Smooth muscle cell (in vitro differentiated cells): ENCODE data around the gene PATJ. TPM values are rescaled to one million over a fixed set of nuclear protein-coding genes. Genes with fewer than 3 reads are reported as not detected.
"Not testable (repeated sequence)": the region's sequence is repeated elsewhere in the genome, so short reads cannot be mapped to it uniquely, and the experiment has no call there.

Experiments
- DNase-seq: peaks from one replicate; lab custom pipeline; 2025; ENCODE audit not compliant: unreplicated experiment; lab: John Stamatoyannopoulos, UW
- H2AFZ ChIP-seq: fragments of 200-600 bp; sonication (generic); 2 replicates; pipeline ENCODE4 v1.6.0; 2016; ENCODE audit warnings: antibody characterized with exemption, low read depth, mild to moderate bottlenecking
- H3F3A ChIP-seq: fragments of 200-600 bp; sonication (generic); 2 replicates; pipeline ENCODE4 v1.6.0; 2017; ENCODE audit warnings: antibody characterized with exemption, low read depth
- H3K27ac ChIP-seq: fragments of 200-600 bp; sonication (generic); 2 replicates; pipeline ENCODE4 v1.5.1; 2016; ENCODE audit warnings: low read depth, mild to moderate bottlenecking
- H3K27me3 ChIP-seq: fragments of 200-600 bp; sonication (generic); 2 replicates; pipeline ENCODE4 v1.6.1; 2016; ENCODE audit warnings: low read depth, mild to moderate bottlenecking
- H3K36me3 ChIP-seq: fragments of 200-600 bp; sonication (generic); 2 replicates; pipeline ENCODE4 v1.5.1; 2016; ENCODE audit warnings: low read depth
- H3K4me1 ChIP-seq: fragments of 200-600 bp; sonication (generic); 2 replicates; pipeline ENCODE4 v1.5.1; 2016; ENCODE audit warnings: low read depth
- H3K4me2 ChIP-seq: fragments of 200-600 bp; sonication (generic); 2 replicates; pipeline ENCODE4 v1.6.0; 2016; ENCODE audit warnings: mild to moderate bottlenecking
- H3K4me3 ChIP-seq: fragments of 200-600 bp; sonication (generic); 2 replicates; pipeline ENCODE4 v1.5.1; 2016; ENCODE audit warnings: mild to moderate bottlenecking
- H3K79me2 ChIP-seq: fragments of 200-600 bp; sonication (generic); 2 replicates; pipeline ENCODE4 v1.6.0; 2016; ENCODE audit warnings: low read depth, mild to moderate bottlenecking
- H3K9ac ChIP-seq: fragments of 200-600 bp; sonication (generic); 2 replicates; pipeline ENCODE4 v1.6.0; 2016; ENCODE audit warnings: low read depth
- H3K9me3 ChIP-seq: fragments of 200-600 bp; sonication (generic); replicated peaks from 2 replicates; pipeline ENCODE4 v1.5.1; 2016; ENCODE audit warnings: low read depth
- H4K20me1 ChIP-seq: fragments of 200-600 bp; sonication (generic); 2 replicates; pipeline ENCODE4 v1.6.0; 2016; ENCODE audit warnings: low read depth
- CTCF ChIP-seq: fragments of 200-600 bp; sonication (generic); IDR thresholded peaks from 2 replicates; pipeline ENCODE4 v1.5.1; 2017; ENCODE audit warnings: borderline replicate concordance, mild to moderate bottlenecking, antibody characterized with exemption; ENCODE audit not compliant: insufficient read depth, poor library complexity, severe bottlenecking
- WGBS: methylation state at CpG from one replicate; pipeline ENCODE4 v1.1.7; 2016; ENCODE audit warnings: low lambda C conversion rate; 5-methylcytosine and 5-hydroxymethylcytosine counted together
- polyA plus RNA-seq: library from polyadenylated mRNA; unstranded; fragments of >200 nt; fragmentation: Nextera tagmentation; extraction: Ambion mirVana; gene quantifications from 2 replicates; pipeline ENCODE4 v1.2.1, GENCODE V29; 2016
- total RNA-seq: library from RNA; depleted of rRNA; stranded (reverse); fragments of >200 nt; gene quantifications from 2 replicates; pipeline ENCODE4 v1.2.3, GENCODE V29; 2014

Gene PATJ
- total and polyA plus RNA-seq, 2 experiments from 2014 or later: 3.5 to 12.3 TPM

GRCh38 chr1:61836649-61837048 is 94.4 kb downstream of the PATJ start:
- H2AFZ ChIP-seq: no peak overlapping the region
- no peaks in the 10 kb centered on the region for H3K9me3 ChIP-seq
- H3K4me3 ChIP-seq: no peak overlapping the region
- H3K79me2 ChIP-seq: no peaks in the 10 kb centered on the region
- no peak for TF ChIP-seq CTCF
- no peaks in the 10 kb centered on the region for H3F3A ChIP-seq
- 78% methylated on average over 3 of the region's 3 CpGs for WGBS
- no peak overlapping the region for H3K4me2 ChIP-seq
- no peaks in the 10 kb centered on the region for H4K20me1 ChIP-seq
- DNase-seq: no peak
- no peaks in the 10 kb centered on the region for H3K36me3 ChIP-seq
- no peaks in the 10 kb centered on the region for H3K27me3 ChIP-seq
- no peak overlapping the region for H3K9ac ChIP-seq
- no peak overlapping the region for H3K27ac ChIP-seq
- H3K4me1 ChIP-seq: peaks cover 7% of the 10 kb centered on the region

GRCh38 chr1:61837607-61838006 is 95.3 kb downstream of the PATJ start:
- H3K27me3 ChIP-seq, H3K79me2 ChIP-seq, H3K4me1 ChIP-seq, H3K36me3 ChIP-seq, DNase-seq, H3K4me2 ChIP-seq, H3K27ac ChIP-seq, H3K9me3 ChIP-seq, H3F3A ChIP-seq, H4K20me1 ChIP-seq, H2AFZ ChIP-seq, H3K4me3 ChIP-seq, H3K9ac ChIP-seq: not testable (repeated sequence)
- WGBS: 81% methylated on average over 6 of the region's 6 CpGs

- Histone ChIP-seq H3K4me2 (peak overlapping the region; percentile 59), H3K27ac (peak overlapping the region; percentile 40), H3K4me3 (no peak overlapping the region), H4K20me1 (no peaks in the 10 kb centered on the region), H3K4me1 (peaks cover 8% of the 10 kb centered on the region), H3K9ac (no peak overlapping the region), H3F3A (no peaks in the 10 kb centered on the region), H3K9me3 (no peaks in the 10 kb centered on the region), H2AFZ (no peak overlapping the region), H3K27me3 (no peaks in the 10 kb centered on the region), H3K79me2 (no peaks in the 10 kb centered on the region), H3K36me3 (no peaks in the 10 kb centered on the region)
- no peak for DNase-seq
- 32% methylated on average over 2 of the region's 2 CpGs for WGBS
- TF ChIP-seq CTCF: no peak
Measured at GRCh38 chr1:61839679-61840078, 97.4 kb downstream of the PATJ start.

- no peak for TF ChIP-seq CTCF
- peak overlapping the region; percentile 44 for H3K4me2 ChIP-seq
- no peak overlapping the region for H3K9ac ChIP-seq
- DNase-seq: no peak
- WGBS: 31% methylated on average over 4 of the region's 4 CpGs
- no peak overlapping the region for H2AFZ ChIP-seq
- no peaks in the 10 kb centered on the region for H3K79me2 ChIP-seq
- no peak overlapping the region for H3K4me3 ChIP-seq
- no peaks in the 10 kb centered on the region for H4K20me1 ChIP-seq
- peak overlapping the region; percentile 40 for H3K27ac ChIP-seq
- H3K4me1 ChIP-seq: peaks cover 8% of the 10 kb centered on the region
- no peaks in the 10 kb centered on the region for H3K27me3 ChIP-seq
- H3K36me3 ChIP-seq: no peaks in the 10 kb centered on the region
- no peaks in the 10 kb centered on the region for H3K9me3 ChIP-seq
- no peaks in the 10 kb centered on the region for H3F3A ChIP-seq
Measured at GRCh38 chr1:61842036-61842435, 99.8 kb downstream of the PATJ start.
